ENCODE results near the gene RASL12.

The RASL12 gene

DNA sequence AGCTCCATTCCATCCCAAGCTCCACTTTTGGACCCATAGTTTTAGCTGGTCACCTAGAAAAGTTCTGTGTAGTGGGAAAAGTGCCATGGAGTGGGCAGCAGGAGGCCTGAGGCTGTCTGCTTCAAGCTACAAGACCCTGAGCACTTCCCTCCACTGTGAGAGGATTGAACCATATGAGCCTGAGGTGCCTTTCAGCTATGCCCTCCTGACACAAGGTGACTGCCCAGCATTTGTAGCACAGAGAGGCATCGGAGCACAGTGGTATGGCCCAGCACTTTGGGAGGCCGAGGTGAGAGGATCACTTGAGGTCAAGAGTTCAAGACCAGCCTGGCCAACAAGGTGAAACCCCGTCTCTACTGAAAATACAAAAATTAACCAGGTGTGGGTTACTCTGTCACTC, 4.8 kb upstream of the RASL12 start:
- CTCF ChIA-PET, result no interaction called here
- DNase-seq (ENCODE audit: extremely low spot score), result no peak
- TF ChIP-seq NFRKB (IDR thresholded peaks at IDR 0.05), result no peak
- no peak for TF ChIP-seq TARDBP (IDR thresholded peaks at IDR 0.05)
- no peak for TF ChIP-seq ARNT (IDR thresholded peaks at IDR 0.05)
- POLR2A ChIA-PET, result no interaction called here

GRCh38 chr15:65072027-65072426, 4.2 kb upstream of the RASL12 start:
- TF ChIP-seq FOXK2 (IDR thresholded peaks at IDR 0.05) (no peak), LEF1 (IDR thresholded peaks at IDR 0.05; ENCODE audit: borderline replicate concordance) (no peak), BHLHE40 (IDR thresholded peaks at IDR 0.05; ENCODE audit: borderline replicate concordance) (no peak)
- no peak for DNase-seq (ENCODE audit: extremely low spot score)
- POLR2A ChIA-PET, result no interaction called here
- CTCF ChIA-PET, result no interaction called here

GRCh38 chr15:65071381-65071811, 3.6 kb upstream of the RASL12 start:
- no peak for DNase-seq (ENCODE audit: extremely low spot score)
- POLR2A ChIA-PET, result no interaction called here
- CTCF ChIA-PET, result no interaction called here
- TF ChIP-seq SP1 (IDR thresholded peaks at IDR 0.05) (no peak), FOXA1 (IDR thresholded peaks at IDR 0.05) (no peak)

GRCh38 chr15:65069779-65070546, 2.2 kb upstream of the RASL12 start:
- CTCF ChIA-PET, result no interaction called here

GRCh38 chr15:65069179-65069578, 1.4 kb upstream of the RASL12 start:
- TF ChIP-seq FOXM1 (IDR thresholded peaks at IDR 0.05; ENCODE audit: borderline replicate concordance) (no peak), ARNT (IDR thresholded peaks at IDR 0.05) (no peak), LEF1 (IDR thresholded peaks at IDR 0.05; ENCODE audit: borderline replicate concordance) (no peak), FOXK2 (IDR thresholded peaks at IDR 0.05) (no peak), L3MBTL2 (conservative IDR thresholded peaks at IDR 0.05) (no peak), NFRKB (IDR thresholded peaks at IDR 0.05) (no peak), BHLHE40 (IDR thresholded peaks at IDR 0.05; ENCODE audit: borderline replicate concordance) (no peak), PKNOX1 (IDR thresholded peaks at IDR 0.05) (no peak), ZNF384 (IDR thresholded peaks at IDR 0.05) (no peak), CTBP1 (IDR thresholded peaks at IDR 0.05; ENCODE audit: borderline replicate concordance) (no peak), TARDBP (IDR thresholded peaks at IDR 0.05) (no peak), SUZ12 (IDR thresholded peaks at IDR 0.05) (no peak), HDGF (IDR thresholded peaks at IDR 0.05; ENCODE audit: borderline replicate concordance) (no peak), ELF4 (IDR thresholded peaks at IDR 0.05) (no peak), FOXA1 (IDR thresholded peaks at IDR 0.05) (no peak)
- no peak for DNase-seq (ENCODE audit: extremely low spot score)
- CTCF ChIA-PET, result no interaction called here
- POLR2A ChIA-PET, result interaction anchor here (0.9 to 1.6 kb wide), 2 partner anchors 9 to 235 kb away, joined by 3 to 4 read pairs; partner anchors contain the start of gene RNU5B-1

More at GRCh38 chr15:65069779-65070546, 2.2 kb upstream of the RASL12 start:
- POLR2A ChIA-PET, result interaction anchor here (0.9 to 1.6 kb wide), 2 partner anchors 9 to 235 kb away, joined by 3 to 4 read pairs; partner anchors contain the start of gene RNU5B-1
- TF ChIP-seq NFRKB (IDR thresholded peaks at IDR 0.05) (no peak), FOXM1 (IDR thresholded peaks at IDR 0.05; ENCODE audit: borderline replicate concordance) (no peak), SUZ12 (IDR thresholded peaks at IDR 0.05) (no peak), CTBP1 (IDR thresholded peaks at IDR 0.05; ENCODE audit: borderline replicate concordance) (no peak), ELF4 (IDR thresholded peaks at IDR 0.05) (no peak), BHLHE40 (IDR thresholded peaks at IDR 0.05; ENCODE audit: borderline replicate concordance) (no peak), SP1 (IDR thresholded peaks at IDR 0.05) (no peak), L3MBTL2 (conservative IDR thresholded peaks at IDR 0.05) (no peak), PKNOX1 (IDR thresholded peaks at IDR 0.05) (no peak), ZNF384 (IDR thresholded peaks at IDR 0.05) (no peak)
- no peak for DNase-seq (ENCODE audit: extremely low spot score)

- CTCF ChIA-PET, result no interaction called here
- POLR2A ChIA-PET, result no interaction called here
- DNase-seq (ENCODE audit: extremely low spot score), result no peak
- TF ChIP-seq LEF1 (IDR thresholded peaks at IDR 0.05; ENCODE audit: borderline replicate concordance), result no peak
- no peak for TF ChIP-seq BHLHE40 (IDR thresholded peaks at IDR 0.05; ENCODE audit: borderline replicate concordance)
- no peak for TF ChIP-seq PKNOX1 (IDR thresholded peaks at IDR 0.05)
- no peak for TF ChIP-seq L3MBTL2 (conservative IDR thresholded peaks at IDR 0.05)
- no peak for TF ChIP-seq HDGF (IDR thresholded peaks at IDR 0.05; ENCODE audit: borderline replicate concordance)
These were observed 605 bp upstream of the RASL12 start for GRCh38 chr15:65068403-65068788.

DNA sequence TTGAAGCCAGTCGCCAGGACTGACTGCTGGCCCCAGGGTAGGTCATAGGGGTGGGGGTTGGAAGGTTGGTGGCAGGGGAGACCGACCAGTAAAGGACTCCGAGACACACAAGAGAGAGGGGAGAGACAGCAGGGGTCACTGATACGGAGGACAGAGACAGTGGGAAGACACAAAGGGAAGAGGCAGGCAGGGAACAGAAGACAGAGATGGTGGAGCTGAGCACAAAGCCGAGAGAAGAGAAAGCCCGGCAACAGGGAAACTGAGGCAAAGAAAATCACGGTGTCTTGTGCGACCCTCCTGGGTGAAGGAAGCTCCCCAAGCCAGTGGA, 510 bp downstream of the RASL12 start:
- no peak for DNase-seq (ENCODE audit: extremely low spot score)
- ChIA-PET POLR2A (no interaction called here), CTCF (no interaction called here)
- TF ChIP-seq ZNF384 (IDR thresholded peaks at IDR 0.05), result no peak

All from HEK293T (cell line).